Activated CD8-positive, alpha-beta memory T cell treated with anti-CD3 and anti-CD28 coated beads, Interleukin-2, amount 50 U/mL, for 1 hour (primary cell): ENCODE data around the gene EPPIN.

Experiments used
- DNase-seq: peaks from one replicate; pipeline ENCODE4 v3.0.0-alpha.2; 2020; ENCODE audit errors: extremely low read depth

EPPIN gene

DNA sequence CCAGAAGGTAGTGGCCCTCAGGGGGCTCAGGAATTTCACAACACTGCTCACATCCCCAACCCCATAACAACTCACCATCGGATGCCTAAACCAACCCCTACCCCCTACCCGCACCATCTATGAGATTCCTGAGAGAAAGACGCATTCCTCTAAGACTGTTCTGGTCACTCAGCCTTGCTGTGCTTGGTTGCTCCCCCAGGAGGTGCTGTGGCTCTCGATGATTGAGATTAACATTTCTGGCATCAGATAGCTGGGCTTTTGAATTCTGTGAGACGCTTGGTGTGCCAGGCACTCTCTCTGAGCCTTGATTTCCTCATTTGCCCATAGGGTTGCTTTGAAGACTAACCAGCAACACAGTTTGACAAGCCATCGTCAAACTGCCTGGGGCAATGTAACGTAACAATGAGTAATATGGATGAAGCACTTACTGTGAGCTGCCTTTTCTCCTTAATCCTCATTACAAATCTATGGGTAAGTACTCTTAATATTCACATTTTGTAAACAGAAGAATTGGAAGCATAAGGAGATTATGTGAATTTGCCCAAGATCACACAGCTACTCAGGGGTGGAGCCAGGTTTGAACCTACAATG, 8.9 kb downstream of the EPPIN start:
- no peak for DNase-seq

DNA sequence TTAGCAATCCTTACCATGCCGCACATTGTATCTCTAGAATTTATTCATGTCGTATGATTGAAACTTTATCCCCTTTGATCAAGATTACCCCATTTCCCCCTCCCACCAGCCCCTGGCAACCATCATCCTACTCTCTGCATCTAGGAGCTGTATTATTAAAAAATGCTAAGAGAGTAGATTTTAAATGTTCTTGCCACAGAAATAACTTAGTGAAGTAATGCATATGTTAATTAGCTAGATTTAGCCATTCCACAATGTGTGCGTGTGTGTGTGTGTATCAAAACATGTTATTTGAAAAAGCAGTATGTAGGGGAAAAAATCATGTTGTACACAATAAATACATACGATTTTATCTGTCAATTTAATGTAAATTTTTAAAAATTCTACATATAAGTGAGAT, 19.9 kb downstream of the EPPIN start:
- no peak for DNase-seq

DNA sequence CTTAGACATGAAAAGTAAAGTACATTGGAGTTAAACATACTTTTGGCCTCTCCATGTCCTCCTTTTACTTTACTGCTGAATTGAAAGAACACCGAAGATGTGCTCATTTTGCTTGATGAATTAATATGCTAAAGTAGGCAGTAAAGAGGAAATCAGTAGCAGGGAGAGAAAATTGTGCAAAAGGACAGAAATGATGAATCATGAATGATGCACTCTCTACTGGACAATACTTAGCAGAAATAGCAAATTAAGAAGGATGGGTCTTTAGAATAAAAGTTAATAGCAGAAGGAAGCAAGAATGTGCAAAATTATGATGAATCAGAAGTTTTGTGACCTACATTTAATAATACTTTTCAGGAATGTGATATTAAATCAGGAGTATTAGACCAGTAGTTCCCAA, 23.4 kb downstream of the EPPIN start:
- DNase-seq = no peak

DNA sequence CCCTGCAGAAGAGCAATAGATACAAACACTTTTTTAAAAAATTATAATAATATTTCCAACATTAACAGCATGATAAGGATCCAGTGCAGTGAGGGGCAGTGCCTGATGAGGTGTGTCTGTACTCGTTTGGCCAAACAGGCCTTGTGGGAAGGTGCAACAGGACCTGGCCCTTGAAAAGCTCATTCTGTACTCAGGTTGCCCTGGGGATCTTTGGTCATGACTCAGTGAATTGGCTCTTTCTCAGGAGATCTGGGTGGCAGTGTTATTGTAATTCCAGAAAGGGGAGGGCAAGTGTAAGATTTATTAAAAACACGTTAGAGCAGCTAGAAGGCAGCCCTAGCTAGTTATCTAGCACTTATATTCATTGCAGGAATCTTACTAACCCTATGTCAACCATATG, 28.9 kb downstream of the EPPIN start:
- DNase-seq = no peak

DNA sequence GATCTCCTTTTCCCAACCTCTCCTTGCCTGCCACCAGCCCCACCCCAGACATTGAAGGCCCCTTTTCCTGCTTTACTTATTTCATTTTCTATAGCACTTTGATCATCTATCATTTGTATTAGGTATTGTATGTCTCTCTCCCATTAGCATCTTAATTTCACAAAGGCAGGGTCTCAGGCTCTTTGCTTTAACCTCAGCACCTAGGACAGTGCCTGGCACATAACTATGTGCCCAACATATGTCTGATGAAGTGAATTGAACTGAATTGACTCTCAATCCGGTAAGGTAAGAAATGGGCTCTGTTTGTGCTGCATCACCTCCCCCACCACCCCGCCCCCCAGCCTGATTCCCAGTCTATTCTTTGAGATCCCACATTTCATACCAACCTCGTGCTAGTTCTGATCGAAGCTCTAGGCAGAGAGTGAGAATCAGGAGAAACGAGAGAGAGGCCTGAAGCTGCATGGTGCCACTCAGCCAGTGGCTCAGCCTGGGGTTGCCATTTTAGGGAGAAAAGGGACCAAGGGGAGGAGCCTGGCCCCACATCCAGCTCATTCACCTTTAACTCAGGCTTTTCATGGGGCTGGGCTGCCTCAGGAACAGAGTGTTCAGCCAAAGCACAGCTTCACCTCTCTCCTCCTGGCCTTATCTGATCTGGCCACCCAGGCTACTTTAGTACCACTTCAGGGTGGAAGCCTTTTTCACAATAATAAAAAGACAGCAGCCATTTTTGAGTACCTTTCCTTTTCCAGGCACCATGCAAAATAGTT, 31.9 kb downstream of the EPPIN start, which contains the start of gene SPINT3:
Gene SPINT3, minus strand, starts transcription at position 476 of the 767 bp plus-strand sequence. Its CDS starts 14 bp downstream, at position 462.
- DNase-seq = no peak

DNA sequence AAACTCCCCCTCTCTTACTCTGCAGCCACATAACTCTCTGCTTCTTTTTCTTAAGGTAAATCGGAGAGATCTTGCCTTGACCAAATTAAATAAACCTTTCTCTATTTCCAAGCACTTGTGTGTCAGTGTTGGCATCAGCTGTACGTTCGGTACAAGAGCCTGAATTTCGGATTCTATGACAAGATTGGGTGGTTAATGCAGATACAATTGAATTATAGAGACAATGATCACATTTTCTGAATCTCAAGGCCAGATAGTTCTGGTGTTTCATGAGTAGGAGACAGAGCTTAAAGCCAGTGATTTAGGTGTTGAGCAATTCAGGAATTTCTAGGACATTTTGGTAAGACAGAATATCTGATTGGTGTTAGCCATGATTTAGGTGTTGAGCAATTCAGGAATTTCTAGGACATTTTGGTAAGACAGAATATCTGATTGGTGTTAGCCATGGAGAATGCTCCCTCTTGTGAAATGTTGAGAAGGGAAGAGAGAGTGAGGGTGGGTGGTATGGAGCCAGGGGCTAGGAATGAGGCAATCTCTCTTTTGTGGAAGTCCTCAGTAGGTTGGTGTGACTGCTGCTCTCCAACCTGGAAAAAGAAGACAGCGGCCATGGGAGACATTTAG, 36.8 kb downstream of the EPPIN start:
- no peak for DNase-seq

DNA sequence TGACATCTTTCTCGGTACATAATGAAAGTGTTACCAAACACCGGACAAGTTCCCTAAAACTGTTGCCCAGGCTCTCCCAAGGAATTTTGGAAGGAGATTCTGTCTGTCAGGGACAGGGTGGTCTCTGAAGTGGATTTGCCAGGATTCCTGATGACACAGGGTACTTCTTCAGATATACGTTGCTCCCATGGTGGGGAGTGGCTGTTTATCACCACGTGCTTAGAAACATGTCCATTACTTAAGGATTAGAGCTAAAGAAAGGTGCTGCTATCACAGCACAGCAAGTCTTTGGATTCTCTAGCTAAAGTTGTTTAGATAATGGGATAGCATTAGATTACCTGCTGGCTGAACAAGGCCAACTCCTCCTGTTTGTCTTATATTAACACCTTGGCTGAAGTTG, 38.1 kb downstream of the EPPIN start:
- DNase-seq = no peak

DNA sequence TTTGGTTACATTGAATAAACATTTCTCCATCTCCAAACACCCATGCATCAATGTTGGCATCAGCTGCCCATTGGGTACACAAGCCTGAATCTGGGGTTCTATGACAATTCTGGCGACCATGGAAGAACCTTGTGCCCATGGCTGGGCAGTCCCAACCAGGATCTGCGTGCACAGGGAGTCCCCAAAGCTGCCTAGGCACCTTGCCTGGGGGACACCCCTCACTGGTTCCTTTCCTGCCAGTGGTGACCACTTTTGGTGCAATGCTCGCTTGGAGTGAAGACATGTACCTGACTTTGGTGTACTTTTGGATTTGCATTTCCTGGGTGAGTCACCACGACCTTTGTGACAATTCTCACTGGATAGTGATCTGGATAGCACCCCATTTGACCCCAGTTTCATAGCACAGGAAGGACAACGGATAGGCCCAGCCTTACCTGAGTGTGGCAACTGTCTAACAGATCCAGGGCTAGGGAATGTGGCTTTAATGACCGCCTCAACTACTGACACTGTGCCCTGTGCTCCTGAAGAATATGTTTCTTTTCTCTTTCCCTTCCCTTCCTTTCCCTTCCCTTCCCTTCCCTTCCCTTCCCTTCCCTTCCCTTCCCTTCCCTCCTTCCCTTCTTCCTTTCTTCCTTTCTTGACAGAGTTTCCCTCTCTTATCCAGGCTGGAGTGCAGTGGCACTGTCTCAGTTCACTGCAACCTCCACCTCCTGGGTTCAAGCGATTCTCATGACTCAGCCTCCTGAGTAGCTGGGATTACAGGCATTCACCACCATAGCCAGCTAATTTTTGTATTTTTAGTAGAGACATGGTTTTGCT, 38.9 kb downstream of the EPPIN start:
- no peak for DNase-seq

DNA sequence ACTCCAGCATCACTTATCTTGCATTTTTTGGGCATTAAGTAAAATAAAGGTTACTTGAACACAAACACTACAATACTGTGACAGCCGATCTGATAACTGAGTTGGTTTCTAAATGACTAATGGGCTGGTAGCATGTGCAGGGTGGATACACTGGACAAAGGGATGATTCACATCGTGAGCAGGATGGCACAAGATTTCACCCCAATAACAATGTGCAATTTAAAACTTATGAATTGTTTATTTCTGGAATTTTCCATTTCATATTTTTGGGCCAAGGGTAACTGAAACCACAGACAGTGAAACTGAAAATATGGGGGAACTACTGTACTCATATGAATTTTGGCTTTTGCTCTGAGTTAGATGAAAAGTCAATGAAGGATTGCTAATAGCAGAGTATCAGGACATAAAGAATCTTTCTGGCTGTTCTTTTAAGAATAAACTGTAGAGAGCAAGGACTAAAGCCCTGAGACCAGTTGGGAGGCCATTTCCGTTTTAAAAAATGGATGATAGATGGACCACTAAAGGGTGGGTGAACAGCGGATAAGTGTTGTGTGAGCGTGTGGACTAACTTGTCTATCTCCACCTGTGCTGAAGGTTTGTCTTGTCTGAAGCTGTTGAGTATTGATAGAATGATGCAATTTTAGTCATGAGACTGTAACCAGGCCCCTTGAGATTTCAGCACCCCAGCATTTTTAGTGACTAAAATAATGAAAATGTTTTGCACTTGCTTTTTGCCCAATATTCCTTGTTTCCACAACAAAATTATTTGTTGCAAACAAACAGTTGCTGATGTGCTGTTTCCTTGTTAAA, 40.0 kb downstream of the EPPIN start:
- no peak for DNase-seq

DNA sequence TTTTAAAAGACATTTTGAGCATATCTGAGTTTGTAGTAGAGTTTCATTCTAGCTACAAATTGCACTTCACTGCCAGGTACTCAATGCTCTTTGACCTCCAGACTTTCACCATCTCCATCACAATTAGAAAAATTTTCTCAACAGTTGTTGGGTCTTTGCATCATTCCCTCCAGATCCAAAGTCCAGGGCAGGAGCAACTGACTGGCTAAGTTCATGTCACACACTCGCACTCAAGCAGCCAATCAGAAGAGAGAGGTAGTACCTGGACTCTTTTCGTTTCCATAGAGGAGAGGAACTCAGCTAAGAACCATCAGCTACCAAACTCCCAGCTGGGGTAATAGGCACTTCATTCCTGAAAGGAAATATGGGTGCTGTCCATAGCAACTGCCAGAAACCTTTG, 40.8 kb downstream of the EPPIN start:
- no peak for DNase-seq

DNA sequence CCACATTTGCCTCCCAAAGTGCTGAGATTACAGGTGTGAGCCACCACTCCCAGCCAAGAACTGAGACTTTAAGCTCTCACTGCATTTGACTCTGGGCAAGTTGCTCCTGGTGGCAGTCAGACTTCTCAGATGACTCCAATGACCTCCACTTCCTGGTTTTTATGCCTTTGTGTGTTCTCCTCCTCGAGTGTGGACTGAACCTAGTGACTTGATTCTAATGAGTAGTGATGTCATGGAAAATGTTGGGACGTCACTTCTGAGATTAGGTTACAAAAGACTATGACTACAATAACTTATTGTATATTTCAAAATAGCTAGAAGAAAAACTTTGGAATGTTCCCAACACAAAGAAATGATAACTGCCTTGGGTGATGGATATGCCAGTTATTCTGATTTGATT, 43.8 kb downstream of the EPPIN start:
- DNase-seq = no peak

DNA sequence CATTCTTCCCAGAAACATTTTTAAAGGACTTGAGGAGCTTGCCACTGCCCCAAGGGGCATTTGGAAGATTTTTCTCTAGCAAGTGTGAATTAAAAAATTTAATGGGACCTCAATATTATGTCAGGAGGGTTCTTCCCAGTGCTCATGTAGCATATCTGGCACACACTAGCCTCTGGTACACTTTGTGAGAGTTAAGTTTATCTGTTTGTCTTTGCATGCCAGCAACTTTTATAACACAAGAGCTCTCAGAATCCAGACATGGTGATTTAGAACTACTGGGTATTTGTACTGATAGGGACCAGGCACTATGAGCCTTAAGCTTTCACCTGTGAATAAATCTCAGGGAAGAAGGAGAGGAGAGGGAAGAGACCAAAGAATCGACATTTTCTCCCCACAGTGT, 44.6 kb downstream of the EPPIN start:
- DNase-seq = no peak

DNA sequence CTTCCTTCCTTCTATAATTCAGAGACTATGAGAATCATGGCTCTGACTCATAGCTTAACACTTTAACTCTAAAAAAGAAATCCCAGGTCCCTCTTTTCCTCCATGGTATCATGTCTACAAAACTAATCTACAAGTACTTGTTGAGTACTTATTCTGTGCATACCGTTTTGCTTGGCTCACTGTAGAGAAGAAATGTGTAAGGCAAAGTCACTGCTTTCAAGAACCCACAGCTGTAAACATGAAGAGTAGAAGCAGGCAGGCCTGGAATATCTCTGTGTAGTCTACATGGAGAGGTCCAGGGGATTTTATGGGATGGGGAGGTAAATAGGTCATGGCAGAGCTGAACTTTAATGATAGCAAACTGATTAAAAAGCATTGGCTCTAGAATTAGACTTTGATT, 45.6 kb downstream of the EPPIN start:
- DNase-seq = no peak

DNA sequence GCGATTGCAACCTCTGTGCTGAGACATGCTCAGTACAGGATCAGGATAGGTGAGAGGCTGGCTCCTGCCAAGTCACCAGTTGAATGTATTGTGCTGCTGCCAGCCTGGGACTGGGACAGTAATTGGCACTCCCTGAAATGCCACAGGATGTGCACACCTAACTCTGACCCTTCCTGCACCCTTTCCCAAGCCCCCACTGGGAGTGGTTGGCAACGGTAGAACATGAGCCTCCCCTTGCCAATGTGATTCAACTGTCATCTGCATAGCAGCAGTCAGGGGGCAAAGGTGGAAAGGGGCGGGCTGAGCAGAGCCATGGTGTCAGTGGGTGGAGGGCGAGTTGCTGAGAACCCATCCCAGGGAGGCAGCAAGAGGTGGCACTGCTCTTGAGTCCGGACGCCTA, 47.2 kb downstream of the EPPIN start:
- no peak for DNase-seq

DNA sequence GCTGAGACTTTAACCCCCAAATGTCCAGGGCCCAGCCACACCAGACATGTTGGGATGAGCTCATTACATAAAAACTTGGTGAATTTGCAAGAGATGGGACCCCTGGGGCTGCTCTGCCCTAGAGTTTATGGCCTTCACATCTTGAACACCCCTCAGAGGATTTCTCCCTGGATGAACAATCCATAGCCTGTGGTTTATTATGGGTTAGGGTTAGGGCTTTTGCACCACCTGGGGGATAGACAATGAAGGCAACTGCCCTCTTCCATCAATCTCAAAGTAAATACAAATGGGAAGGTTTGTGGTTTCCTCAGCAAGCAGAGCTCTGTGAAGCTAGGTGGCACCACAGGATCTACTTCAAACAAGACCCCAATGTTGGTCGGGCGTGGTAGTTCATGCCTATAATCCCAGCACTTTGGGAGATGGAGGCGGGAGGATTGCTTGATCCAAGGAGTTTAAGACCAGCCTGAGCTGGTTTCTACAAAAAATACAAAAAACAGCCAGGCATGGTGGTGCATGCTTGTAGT, 49.2 kb downstream of the EPPIN start:
- DNase-seq = no peak

DNA sequence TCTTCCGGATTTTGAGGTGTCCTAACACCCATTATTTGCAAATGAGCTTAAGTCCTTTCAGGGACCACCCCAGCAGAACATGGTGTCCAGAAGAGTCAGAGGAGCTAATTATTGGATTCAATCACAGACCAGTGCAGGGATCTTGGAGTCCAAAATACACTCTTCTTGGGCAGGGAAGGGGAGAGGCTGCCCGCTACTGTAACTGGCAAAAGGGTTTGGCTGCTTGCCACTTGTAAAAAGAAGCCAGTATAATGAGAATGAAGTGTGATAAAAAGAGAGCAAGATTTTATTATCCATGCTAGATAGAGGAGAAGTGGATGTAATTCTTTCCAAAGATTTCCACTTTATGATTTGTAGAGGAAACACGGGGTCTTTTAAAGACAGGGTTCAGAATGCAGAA, 51.0 kb downstream of the EPPIN start:
- DNase-seq = no peak

DNA sequence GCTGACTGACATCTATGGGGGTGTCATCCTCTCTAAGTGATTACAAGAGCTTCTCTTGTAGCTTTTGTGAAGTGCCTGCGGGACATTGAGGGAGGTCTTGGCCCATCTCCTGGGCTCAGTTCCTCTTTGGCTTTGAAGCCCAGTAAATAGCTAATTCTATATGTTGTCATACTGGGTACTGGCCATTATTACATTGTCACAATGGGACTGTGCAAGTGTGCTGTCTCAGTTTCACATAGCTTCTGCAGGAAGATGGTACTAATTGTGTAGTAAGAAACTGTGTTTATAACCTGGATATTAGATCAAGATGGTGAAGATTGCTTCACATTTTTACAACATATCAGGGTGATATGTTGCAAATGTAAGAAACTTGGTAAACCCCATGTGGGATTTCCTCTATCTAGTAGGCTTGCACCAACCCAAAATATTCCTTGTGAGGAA, 51.7 kb downstream of the EPPIN start:
- DNase-seq = no peak
